Measurements from ENCODE around the gene ZNF521.

ZNF521 gene

DNA sequence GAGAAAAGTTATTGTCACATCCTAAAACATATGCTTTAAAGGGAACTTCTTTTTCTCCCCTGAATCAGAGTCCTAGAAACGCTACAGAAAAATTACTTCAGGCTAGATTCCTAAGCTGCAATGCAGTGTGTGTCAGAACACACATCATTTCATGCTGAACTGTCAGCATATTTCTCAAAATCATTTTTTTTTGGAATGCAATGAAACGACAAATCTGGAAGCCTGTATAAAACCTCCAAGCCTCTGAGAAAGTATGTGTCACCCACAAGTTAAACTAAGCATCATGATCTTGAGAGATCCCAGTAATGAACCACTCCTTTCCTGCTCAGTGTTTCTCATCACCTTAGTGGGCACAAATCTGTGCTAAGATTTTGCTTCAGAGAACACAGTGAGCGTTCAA lies 276.2 kb downstream of the ZNF521 start:
- no peak for DNase-seq (ENCODE audit: low spot score)

DNA sequence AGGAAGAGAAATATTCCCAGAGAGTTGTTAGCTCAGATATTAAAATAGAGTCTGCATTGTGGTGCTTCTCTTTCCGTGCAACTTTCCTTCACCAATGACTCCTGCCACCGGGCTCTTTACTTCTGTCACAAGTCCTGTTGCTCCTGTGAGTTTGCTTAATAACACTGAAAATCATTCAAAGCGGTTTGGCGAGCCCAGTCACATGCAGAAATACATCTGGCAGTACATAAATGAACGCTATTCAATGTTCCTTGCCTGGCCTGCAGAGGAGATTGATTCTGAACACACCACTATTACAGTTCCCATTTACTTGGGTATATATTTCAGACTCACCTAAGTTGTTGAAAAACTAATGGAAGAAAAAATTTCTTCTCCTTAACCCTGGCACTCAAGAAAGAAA lies 276.6 kb downstream of the ZNF521 start:
- no peak for DNase-seq (ENCODE audit: low spot score)

DNA sequence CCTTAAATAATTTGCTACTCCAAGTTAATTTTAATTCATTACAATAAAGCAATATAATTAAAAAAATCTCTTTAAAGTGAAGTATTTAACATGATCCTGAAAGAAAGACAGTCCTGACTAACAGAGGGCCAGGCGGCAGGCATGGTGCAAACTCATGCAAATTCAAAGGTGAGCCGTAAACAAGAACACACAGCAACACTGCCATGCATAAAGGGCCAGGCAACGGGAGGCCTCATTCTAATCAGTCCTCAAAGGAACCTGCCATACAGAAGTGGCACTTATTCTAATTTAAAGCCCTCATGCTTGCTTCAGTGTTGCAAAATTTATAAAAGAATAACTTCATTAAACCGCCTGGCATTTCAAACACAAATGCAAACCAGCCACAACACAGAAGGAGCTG lies 277.0 kb downstream of the ZNF521 start:
- DNase-seq (ENCODE audit: low spot score), result no peak

DNA sequence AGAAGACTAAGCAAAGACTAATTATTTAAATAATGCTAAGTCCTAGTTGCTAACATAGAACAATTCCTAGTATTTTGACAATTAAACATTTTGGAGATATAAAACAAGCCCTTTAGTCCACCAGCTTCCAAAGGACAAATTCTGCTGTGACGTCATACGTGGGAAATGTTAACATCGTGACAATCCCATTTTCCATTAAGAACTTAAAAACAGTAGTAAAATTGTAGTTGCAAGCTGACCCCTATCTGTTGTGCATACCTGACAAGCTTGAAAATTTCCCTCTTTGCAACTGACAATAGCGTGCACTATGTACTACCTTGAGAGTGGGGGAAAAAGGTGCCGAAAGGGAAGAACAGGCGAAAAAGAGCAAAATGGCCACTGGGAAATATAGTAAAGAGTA lies 279.8 kb downstream of the ZNF521 start:
- DNase-seq (ENCODE audit: low spot score), result no peak

DNA sequence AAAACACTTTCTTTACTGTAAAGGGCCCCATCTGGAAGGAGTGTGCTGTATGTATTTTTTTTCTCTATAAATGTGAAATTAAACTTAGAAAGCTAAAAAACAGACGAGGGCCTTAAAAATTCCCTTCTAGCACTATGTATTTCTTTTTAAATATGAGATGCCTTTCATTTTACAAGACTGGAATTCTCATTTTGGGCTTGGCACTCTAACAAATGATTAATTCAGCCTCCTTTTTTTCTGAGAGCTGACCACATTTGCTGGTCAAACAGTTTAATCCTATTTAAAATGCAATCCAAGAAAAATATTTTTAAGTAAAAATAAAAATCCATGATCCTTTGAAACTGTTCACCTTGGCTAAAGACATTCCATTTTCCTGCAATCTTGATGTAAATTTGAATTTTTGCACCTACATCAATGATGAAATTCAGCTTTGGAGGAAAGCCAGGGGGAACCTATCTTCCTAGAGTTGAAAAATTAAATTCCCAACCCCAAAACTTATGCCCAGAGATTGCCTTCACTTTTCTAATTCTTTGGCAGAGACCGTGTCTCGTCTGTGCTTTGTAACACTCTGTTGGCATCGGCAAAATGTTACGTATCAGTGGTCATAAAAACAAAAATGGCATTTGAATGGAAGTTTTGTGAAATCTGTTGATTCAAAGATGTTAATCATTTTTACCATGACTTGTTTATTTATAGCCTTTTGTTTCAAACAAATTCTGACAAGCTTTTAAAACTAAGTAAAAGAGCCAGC lies 284.5 kb downstream of the ZNF521 start:
- DNase-seq (ENCODE audit: low spot score), result no peak

DNA sequence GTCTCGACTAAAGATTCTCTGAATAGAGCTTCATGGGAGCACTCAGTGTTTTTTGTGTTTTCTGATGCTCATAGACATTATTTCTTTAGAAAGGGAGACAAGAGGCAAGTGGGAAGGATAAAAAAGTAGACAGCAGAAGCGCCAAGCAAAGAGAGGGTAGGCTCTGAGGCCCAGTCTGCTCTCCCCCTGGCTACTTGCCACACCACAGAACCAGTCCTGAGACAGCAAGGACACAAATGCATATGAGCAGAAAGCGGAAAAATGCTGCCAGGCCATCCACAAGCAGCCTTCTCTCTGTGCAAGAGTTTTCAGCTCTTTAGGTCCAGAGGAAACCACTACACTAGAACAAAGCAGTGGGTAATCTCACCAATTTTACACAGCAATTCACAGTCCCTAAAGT lies 285.4 kb downstream of the ZNF521 start:
- DNase-seq (ENCODE audit: low spot score), result peak; percentile 85

DNA sequence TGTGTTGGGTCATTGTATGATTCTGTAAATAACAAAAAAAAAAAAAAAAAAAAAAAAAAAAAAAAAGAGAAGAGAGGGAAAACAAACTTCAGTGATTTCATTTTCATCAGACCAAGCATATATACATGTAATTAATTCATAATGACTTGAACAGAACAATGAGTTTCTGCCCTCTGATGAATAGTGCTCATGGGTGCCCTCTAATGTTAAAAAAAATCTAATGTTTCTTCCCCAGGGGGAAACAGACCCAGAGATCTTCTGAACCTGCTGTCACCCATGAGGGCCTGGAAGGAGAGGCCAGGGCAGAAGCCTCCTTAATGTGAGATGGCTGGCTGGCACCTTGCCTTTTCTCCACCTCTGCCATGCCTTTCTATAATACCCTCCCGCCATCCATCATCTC lies 289.2 kb downstream of the ZNF521 start:
- DNase-seq (ENCODE audit: low spot score), result no peak

DNA sequence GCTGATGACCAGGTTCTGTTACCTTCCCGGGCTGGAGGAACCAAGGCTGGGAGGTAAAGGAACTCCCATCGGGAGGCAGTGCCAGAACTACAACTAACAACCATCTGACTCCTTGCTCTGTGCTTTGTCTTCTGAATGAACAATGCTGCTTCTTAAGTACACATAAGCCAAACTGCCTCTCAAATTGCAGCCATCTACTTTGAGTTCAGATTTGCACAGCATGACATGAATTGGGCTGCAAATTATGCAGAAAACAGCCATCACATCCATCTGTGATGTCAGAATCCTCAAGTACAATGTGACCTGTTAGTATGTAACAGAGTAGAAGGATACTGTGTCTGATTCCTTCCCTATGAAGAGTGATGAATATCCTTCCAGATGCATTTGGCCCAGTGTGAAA lies 290.6 kb downstream of the ZNF521 start:
- DNase-seq (ENCODE audit: low spot score), result peak; percentile 54

DNA sequence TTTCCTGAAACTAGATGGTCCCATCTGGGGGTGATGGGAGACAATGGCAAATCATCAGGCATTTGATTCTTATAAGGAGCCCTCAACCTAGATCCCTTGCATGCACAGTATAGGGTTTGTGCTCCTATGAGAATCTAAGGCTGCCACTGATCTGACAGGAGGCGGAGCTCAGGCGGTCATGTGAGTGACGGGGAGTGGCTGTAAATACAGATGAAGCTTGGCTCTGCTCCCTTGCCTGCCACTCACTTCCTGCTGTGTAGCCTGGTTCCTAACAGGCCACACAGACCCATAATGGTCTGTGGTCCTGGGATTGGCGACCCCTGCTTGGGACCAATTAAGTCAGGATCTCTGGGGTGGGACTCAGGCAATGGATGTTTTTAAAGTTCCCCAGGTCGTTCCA lies 293.4 kb downstream of the ZNF521 start:
- DNase-seq (ENCODE audit: low spot score), result no peak

DNA sequence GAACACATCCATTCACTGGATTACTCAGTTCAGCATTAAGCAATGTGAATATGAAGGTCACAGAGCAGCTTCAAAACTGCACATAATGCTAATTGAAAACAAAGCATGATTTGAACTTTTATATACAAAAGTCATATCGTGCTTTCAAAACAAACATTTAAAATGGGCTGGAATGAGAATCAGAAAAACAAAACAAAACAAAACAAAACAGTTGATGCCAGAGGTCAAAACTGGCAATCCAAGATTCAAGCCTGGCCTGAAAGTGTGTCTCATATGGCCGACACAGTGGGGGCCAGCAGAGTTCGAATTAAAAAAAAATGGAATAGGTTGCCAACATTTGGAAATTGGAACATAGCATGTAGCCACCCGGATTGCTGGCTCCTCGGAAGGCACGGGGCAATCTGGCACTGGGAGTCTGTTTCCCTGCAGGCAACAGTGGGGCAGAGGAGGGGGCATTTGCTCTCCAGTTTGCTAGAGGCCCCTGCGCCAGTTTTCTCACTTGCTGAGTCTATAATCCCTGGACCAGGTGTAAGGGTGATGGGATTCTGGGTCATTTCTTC lies 294.4 kb downstream of the ZNF521 start:
- DNase-seq (ENCODE audit: low spot score), result peak; percentile 88

DNA sequence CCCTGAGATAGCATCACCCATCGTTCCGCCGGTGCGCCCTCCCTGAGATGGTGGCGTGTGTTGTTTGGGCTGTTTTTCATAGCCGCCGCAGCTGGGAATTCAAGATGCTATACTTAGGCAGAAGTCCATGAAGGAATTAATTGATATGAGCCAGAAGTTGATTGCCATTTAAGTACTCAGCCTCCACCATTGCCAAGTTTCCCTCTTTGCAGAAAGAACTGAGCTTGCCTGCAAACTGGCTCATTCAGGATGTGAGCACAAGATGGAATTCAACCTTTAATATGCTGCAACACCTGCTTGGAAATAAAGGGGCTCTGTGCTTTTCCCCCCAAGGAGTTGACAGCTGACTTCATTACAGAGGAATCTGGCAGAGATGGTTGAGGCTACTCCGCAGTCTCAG lies 295.5 kb downstream of the ZNF521 start:
- no peak for DNase-seq (ENCODE audit: low spot score)

DNA sequence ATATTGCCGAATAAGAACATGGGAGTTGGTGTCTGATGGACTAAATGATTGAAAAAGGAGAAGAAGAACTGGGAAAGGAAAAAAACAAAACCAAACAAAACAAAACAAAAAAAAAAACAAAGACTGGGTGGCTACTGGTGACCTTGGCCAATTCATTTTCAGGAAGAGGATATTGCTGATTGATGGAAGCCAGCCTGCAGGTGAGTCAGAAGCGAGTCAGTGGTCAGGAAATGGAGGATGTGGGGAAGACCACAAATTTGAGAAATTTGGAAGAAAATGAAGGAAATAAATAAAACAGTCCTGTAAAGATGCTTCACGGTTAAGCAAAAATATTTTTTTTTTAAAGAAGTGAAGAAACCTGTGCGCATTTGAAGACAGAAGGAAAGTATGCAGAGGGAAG lies 296.9 kb downstream of the ZNF521 start:
- no peak for DNase-seq (ENCODE audit: low spot score)

DNA sequence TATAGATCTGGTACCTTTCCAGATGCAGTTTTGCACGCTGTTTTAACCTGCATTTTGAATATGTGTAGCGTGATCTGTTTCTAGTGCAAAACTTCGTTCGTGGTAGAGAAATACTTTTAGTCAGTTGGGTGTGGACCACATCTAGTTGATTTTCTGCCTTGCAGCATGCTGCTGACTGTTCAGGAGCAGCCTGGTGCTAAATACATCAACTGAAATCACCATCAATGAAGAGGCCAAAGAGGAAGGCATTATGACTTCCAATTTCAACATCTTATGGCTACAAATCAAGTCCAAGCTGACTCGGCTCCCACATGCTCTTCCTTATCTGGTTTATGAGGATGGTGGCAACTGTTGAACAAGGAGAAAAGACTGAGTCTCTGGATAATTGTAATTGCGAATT lies 298.5 kb downstream of the ZNF521 start:
- DNase-seq (ENCODE audit: low spot score), result no peak

DNA sequence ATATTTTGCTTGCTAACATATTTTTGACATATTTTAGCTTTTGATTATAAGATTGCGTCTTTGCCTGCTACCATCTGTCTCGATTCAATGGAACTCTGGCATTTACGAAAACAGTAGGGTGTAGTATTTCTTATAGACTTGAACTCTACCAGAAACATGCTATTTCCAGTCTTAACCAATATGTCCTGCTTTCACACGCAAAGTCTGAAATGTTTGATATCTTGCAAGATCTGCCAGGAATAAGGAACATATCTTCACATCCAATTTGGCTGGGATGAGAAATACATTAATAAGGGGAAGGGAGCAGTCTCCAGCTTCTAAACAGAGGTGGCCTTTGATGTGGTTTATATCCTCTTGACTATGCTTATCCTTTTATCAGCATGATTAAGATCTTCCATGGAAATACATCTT lies 299.4 kb downstream of the ZNF521 start:
- no peak for DNase-seq (ENCODE audit: low spot score)

DNA sequence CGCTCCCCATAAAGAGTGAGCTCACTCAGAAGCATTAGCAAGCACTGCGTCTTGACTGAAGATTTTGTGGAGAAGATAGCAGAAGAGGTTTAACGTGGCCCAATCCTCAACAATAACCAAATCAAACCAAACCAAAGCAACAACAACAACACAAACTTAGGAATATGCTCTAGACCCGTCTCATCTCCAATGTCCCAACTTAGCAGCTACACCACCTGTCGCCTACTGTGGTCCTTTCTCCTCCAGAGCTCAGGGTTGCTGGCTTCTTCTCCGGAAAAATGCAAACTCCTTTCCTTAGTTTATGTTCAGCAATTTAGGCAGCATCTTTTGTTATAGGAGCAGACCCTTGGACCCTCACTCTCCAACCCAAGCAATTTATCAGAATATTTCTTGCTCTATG lies 301.4 kb downstream of the ZNF521 start:
- no peak for DNase-seq (ENCODE audit: low spot score)

DNA sequence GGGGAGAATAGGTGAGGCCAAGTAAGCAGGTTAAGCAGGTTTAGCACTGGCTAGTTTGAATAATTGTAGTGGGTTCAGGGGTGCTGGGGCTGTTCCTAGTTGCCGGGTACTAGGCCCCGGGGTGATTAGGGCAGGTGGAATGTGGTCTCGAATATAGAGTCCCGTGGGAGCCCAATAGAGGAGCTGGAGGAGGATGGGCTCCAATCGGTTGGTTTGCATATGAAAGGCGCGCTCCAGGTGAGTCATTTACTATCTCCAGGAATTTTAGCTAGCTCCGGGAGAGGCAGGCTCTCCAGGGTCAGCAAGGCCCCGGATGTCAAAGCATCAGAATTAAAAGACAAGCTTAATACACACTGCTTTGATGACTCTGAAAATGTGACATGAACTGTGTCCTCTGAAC lies 304.0 kb downstream of the ZNF521 start:
- DNase-seq (ENCODE audit: low spot score), result no peak

DNA sequence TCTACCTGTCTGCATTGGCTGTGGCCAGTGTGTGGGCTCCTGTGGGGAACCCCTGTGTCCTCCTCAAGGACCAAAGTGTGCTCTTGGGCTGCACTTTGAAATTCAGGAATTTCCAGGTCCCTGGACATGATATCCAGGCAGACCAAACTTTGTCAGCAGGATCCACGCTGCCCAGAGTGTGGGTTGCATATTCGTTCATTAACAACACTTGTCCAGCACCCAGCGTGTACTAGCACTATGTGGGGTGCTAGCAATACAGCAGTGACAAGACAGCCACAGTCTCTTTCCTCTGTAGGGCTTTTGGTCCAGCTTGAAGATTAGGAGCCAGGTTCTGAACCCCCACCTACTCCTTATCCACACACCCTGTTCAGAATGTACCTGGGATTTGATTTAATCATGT lies 304.5 kb downstream of the ZNF521 start:
- no peak for DNase-seq (ENCODE audit: low spot score)

DNA sequence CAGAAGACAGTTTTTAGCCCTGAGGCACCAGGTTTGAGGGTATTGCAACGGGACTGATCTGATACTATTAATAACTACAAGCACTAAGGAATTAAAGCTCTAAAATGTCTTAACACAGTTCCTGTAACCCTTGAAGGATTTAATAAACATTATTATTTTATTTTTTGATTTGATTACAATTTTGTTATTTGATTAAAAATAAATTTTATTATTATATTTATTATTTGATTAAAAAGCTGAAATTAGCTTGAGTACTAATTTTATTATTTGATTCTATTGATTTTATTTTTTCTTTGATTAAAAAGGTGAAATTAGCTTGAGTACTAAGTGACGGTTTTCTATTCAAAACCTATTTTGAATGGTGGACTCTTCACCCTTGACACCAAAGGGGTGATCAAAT lies 307.3 kb downstream of the ZNF521 start:
- no peak for DNase-seq (ENCODE audit: low spot score)

DNA sequence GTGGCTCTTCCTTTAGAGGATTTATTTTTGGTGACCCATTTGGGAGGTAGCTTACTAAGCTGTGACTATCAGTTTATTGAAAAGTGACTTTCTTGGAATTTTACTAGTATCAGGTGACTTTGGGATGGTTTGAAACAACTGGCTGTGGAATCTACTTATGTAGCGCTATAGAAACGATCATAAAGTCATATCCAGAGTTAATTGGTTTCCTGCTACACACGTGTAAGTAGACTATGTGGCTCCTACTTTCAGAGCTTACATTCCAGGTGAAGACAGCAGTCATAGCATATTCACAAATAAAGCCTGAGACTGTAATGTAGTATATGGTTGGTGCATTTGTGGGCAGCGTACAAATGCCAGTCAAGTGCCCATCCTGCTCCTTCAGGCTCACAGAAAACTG lies 308.9 kb downstream of the ZNF521 start:
- DNase-seq (ENCODE audit: low spot score), result no peak

DNA sequence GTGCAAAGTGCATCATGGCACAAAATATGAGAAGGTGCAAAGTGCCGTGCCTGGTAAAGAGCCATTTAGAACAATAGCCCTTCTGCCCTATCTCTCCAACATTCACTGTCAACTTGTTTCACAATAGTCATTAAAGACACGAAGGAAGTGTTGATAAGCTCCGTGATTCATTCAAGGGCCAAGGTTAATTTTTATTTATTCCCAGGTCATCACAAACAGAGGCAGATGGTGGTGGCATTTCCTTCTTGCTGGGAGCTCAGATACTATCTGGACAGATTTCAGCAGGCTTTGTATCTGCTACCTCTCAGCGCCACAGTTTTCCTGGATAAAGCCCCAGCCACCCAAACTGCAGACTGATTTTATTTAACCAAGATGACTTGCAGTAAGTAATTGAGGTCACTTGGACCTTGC lies 309.3 kb downstream of the ZNF521 start:
- DNase-seq (ENCODE audit: low spot score), result peak; percentile 93

DNA sequence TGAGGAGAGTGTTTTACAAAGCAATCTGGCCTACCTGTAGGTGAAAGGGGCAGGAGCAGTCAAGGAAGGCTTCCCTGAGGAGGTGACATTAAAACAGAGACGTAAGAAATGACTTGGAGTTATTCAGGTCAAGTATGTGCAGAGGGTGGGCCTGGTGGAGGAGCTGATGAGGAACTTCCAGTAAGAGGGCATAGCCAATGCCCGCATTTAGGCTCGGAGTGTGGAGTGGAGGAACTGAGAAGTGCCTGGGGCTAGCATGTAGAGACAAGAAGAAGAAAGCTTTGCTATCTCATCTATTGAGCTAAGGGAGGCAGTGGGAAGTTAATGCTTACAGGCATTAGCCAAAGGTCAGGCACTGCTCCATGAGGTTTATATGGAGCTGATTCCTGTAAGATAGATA lies 312.2 kb downstream of the ZNF521 start:
- no peak for DNase-seq (ENCODE audit: low spot score)

DNA sequence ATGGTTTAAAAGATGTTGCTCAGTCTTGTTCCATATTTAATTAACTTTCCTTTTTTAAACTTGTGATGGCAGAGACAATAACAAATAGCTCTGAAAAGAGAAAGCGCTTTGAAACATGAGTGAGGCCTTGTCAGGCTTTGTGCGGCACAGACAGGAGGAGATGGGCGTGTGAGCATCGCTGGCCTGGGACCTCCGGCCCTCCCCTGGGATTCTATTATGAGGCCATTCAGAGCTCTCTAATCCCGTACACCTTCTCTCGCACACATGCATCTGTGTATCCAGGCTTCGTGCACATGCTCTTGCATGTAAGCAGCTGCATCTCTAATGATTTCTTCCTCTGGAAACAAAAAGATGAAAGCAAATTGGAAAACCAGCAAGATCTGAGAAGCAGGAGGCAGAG lies 313.7 kb downstream of the ZNF521 start:
- no peak for DNase-seq (ENCODE audit: low spot score)

DNA sequence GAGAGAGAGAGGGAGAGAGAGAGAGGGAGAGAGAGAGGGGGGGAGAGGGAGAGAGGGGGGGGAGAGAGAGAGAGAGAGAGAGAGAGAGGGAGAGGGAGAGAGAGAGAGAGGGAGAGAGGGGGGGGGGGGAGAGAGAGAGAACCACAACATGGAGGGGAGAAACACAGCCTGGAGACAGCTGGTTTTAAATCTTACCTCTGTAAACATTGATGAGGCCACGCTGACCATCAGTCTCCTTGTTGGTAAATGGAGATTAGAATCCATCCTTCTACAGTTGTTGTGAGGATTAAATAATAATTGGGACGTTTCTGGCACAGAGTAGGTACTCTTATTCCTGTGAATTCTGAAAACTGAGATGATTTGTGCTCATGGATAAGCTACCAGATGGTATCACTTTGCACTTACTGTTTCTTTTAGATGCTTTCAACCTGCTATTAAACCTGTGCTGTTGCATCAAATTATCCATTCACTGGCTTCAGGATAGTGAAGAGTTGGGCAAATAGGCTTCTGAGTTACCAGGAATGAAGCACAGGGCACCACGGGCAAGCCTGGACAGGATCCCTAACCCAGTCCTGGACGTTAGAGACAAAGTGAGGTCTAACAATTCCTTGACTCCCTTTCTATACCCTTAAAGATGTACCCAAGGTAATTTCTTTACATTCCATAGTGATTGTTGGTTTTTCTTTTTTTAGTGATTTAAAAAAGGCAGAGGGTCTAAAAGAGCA lies 318.1 kb downstream of the ZNF521 start:
- DNase-seq (ENCODE audit: low spot score), result peak; percentile 44

DNA sequence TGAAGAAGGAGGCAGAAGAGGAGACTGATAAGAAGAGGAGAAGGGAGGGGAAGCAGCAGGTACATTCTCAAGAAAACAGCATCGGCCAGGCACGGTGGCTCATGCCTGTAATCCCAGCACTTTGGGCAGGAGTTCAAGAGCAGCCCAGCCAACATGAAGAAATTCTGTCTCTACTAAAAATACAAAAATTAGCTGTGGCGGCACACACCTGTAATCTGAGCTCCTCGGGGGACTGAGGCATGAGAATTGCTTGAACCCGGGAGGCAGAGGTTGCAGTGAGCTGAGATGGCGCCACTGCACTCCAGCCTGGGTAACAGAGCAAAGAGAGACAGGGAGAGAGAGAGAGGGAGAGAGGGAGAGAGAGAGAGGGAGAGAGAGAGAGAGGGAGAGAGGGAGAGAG lies 318.8 kb downstream of the ZNF521 start:
- DNase-seq (ENCODE audit: low spot score), result peak; percentile 45
